ENCODE data around the gene MYPN.

DNA sequence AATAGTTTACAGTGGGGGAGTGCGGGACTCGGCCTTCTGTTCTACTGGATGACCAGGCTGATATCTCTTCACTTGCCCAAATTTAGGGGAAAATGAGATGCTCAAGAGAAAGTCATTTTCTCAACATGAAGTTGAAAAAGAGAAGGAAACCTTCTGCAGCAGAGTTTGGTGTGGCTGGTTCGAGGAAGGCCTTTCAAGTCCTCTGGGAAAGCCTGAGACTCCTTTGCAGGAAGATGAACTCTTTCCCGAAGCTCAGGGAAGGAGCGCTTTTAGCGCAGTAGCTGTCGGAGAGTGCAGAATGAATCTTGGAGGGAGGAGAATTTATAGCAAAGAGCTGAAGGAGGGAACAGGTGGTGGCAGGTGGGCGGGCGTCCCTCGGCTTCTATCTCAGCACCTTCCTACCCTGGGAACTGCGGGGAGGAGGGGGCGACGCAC lies 122.5 kb downstream of the MYPN start, which contains the start of gene ATOH7:
- TF ChIP-seq, protein P1, sequence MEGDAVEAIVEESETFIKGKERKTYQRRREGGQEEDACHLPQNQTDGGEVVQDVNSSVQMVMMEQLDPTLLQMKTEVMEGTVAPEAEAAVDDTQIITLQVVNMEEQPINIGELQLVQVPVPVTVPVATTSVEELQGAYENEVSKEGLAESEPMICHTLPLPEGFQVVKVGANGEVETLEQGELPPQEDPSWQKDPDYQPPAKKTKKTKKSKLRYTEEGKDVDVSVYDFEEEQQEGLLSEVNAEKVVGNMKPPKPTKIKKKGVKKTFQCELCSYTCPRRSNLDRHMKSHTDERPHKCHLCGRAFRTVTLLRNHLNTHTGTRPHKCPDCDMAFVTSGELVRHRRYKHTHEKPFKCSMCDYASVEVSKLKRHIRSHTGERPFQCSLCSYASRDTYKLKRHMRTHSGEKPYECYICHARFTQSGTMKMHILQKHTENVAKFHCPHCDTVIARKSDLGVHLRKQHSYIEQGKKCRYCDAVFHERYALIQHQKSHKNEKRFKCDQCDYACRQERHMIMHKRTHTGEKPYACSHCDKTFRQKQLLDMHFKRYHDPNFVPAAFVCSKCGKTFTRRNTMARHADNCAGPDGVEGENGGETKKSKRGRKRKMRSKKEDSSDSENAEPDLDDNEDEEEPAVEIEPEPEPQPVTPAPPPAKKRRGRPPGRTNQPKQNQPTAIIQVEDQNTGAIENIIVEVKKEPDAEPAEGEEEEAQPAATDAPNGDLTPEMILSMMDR (conservative IDR thresholded peaks at IDR 0.05; ENCODE audit: low read depth in 2 of 2): no peak
- TF ChIP-seq POLR2AphosphoS5 (IDR thresholded peaks at IDR 0.05; ENCODE audit: low read depth): no peak; the same call in 1 of the 2 replicates
- TF ChIP-seq EZH2 (IDR thresholded peaks at IDR 0.05; ENCODE audit: low read depth, unreplicated experiment): no peak
- TF ChIP-seq EZH2phosphoT487 (IDR thresholded peaks at IDR 0.05; ENCODE audit: unreplicated experiment): no peak
